Spleen (tissue), 11 donors: ENCODE measurements around the gene ZNF276. TPM values are rescaled to one million over a fixed set of nuclear protein-coding genes. Genes with fewer than 3 reads are reported as not detected.
A peak's percentile ranks its signal among the peaks of the same experiment; 100 is the strongest.

Experiments
- DNase-seq: peaks from one replicate; pipeline ENCODE4 v3.0.0-alpha.2; 2020
- H3K27ac ChIP-seq, 8 donors: fragments of 200-600 bp; sonication (generic) in 7 of 8; 1 replicate in 4 of 8; 2 replicates in 4 of 8; pipeline versions ENCODE4 v1.5.0 to v1.8.0; 2016 to 2021; ENCODE audit warnings: inconsistent platforms in 4 of 8, mild to moderate bottlenecking in 4 of 8, moderate library complexity in 1 of 8
- H3K27me3 ChIP-seq, 7 donors: fragments of 200-600 bp; sonication (generic) in 6 of 7; replicated peaks in 1 of 7; 1 replicate in 4 of 7; 2 replicates in 3 of 7; pipeline versions ENCODE4 v1.5.0 to v1.8.0; 2016 to 2021; ENCODE audit warnings: inconsistent platforms in 3 of 7, mild to moderate bottlenecking in 1 of 7
- H3K36me3 ChIP-seq, 6 donors: fragments of 200-600 bp; sonication (generic) in 5 of 6; 1 replicate in 4 of 6; 2 replicates in 2 of 6; pipeline versions ENCODE4 v1.5.0 to v1.8.0; 2016 to 2021; ENCODE audit warnings: inconsistent platforms in 2 of 6
- H3K4me1 ChIP-seq, 6 donors: fragments of 200-600 bp; sonication (generic) in 5 of 6; 1 replicate in 3 of 6; 2 replicates in 3 of 6; pipeline versions ENCODE4 v1.5.0 to v1.8.0; 2016 to 2021; ENCODE audit warnings: inconsistent platforms in 3 of 6
- H3K4me3 ChIP-seq, 8 donors: fragments of 200-600 bp; sonication (generic) in 7 of 8; 1 replicate in 4 of 8; 2 replicates in 4 of 8; pipeline versions ENCODE4 v1.5.0 to v1.8.0; 2016 to 2021; ENCODE audit warnings: inconsistent platforms in 4 of 8, mild to moderate bottlenecking in 4 of 8, moderate library complexity in 2 of 8
- H3K9me3 ChIP-seq, 8 donors: fragments of 200-600 bp; sonication (generic) in 7 of 8; 1 replicate in 4 of 8; 2 replicates in 4 of 8; pipeline versions ENCODE4 v1.5.0 to v1.8.0; 2016 to 2021; ENCODE audit warnings: inconsistent platforms in 4 of 8
- POLR2A ChIP-seq, 3 donors: fragments of 450-650 bp; IDR thresholded peaks; one replicate each; pipeline ENCODE4 v1.5.1; 2017; ENCODE audit warnings: antibody characterized with exemption in 3 of 3, mild to moderate bottlenecking in 1 of 3
- POLR2AphosphoS5 ChIP-seq, 3 donors: sonication (generic); formaldehyde crosslinking; IDR thresholded peaks; one replicate each; pipeline ENCODE4 v1.5.1; 2017; ENCODE audit warnings: antibody characterized with exemption in 3 of 3
- WGBS, 5 donors: extraction: QIAGEN DNeasy Blood & Tissue Kit in 3 of 5; methylation state at CpG; one replicate each; pipeline versions ENCODE4 v1.1.5 to v1.1.7; 2013 to 2018; 5-methylcytosine and 5-hydroxymethylcytosine counted together
- intact Hi-C: fragments of 100-400 bp; cut with DNase I; formaldehyde crosslinking; loops from one replicate; pipeline ENCODE4 v1.15.0; 2023; ENCODE audit warnings: low total_unique reads
- polyA plus RNA-seq, 3 donors: library from polyadenylated mRNA; stranded (reverse); fragments of 200-250 nt; gene quantifications; one replicate each; pipeline ENCODE4 v1.2.1, GENCODE V29; 2013
- total RNA-seq, 7 donors: library from RNA; depleted of rRNA in 3 of 7; stranded (reverse); fragments of >200 nt in 3 of 7; fragmentation: NEBNext Ultra II Directional in 4 of 7; extraction: Animal tissue kit (Norgen Biotek cat#: 25700) in 4 of 7; gene quantifications; one replicate each; pipeline versions ENCODE4 v1.1.0 to v1.2.1, GENCODE V29; 2016 to 2021
- TF ChIP-seq, protein P1 (sequence below), 11 experiments: fragments of 200-600 bp in 7 of 11; fragments of 450-650 bp in 4 of 11; sonication (generic) in 4 of 11; IDR thresholded peaks in 8 of 11; conservative IDR thresholded peaks in 3 of 11; 1 replicate in 7 of 11; 2 replicates in 4 of 11; pipeline versions ENCODE4 v1.4.0 to v1.8.0; 2016 to 2021; ENCODE audit warnings: antibody characterized with exemption in 11 of 11, inconsistent platforms in 4 of 11, mild to moderate bottlenecking in 1 of 11
- donor health status: healthy with polysubstance abuse.
- donor health status: DM: no; HTN: no; CAD: no; lungs with moderate emphysema.
- donor health status: DM: no; HTN: no; CAD: no.
- donor health status: Bipolar disorder and iron deficiency.
- donor health status: healthy.
- donor health status: DM: no; HTN: no; CAD: no.
- donor health status: DM: yes; HTN: yes; CAD: no.

ZNF276 gene
- total and polyA plus RNA-seq, 10 donors = 28.9 to 83.7 (median 62.7) TPM

DNA sequence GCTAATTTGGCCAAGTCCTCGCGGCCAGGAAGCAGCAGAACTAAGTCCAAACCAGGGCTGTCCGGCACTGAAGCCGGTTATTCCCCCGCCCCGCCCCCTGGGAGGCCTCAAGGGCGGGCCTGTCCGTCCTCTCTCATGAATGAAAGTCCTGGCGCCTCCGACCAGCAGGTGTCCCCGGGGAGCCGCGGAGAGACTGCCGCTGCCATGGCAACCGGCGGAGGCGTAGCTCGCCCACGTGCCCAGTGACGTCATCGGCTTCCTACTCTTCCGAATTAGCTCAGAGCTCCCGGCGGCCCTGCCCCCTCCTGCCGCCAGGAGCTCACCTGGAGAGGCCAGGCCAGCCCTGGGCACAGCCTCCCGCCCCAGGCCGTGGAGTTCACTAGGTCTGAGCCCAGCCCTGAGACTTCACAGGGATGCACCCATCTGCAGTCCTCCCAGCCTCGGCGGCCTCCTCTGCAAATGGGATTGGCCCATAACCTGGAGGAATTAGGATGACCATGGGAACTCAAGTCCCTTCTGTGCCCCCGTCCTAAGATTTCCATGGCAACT is 21.2 kb upstream of the ZNF276 start:
- WGBS, 5 donors = 0 to 3% (median 1%) methylated on average over 6 to 30 of the region's 30 CpGs
- Histone ChIP-seq H3K36me3 (peaks cover 0 to 30% (median 14%) of the 10 kb centered on the region in 6 donors), H3K27me3 (no peaks in the 10 kb centered on the region), H3K4me1 (peaks cover 13 to 63% (median 40%) of the 10 kb centered on the region in 6 donors), H3K27ac (peak overlapping the region; percentile 61 to 95 (median 87)), H3K9me3 (no peaks in the 10 kb centered on the region), H3K4me3 (peak overlapping the region; percentile 53 to 82 (median 72))
- intact Hi-C loops = loop anchor here (5.0 kb wide), 1 partner anchor 92 kb away; no protein-coding TSS in a partner anchor
- TF ChIP-seq, protein P1, sequence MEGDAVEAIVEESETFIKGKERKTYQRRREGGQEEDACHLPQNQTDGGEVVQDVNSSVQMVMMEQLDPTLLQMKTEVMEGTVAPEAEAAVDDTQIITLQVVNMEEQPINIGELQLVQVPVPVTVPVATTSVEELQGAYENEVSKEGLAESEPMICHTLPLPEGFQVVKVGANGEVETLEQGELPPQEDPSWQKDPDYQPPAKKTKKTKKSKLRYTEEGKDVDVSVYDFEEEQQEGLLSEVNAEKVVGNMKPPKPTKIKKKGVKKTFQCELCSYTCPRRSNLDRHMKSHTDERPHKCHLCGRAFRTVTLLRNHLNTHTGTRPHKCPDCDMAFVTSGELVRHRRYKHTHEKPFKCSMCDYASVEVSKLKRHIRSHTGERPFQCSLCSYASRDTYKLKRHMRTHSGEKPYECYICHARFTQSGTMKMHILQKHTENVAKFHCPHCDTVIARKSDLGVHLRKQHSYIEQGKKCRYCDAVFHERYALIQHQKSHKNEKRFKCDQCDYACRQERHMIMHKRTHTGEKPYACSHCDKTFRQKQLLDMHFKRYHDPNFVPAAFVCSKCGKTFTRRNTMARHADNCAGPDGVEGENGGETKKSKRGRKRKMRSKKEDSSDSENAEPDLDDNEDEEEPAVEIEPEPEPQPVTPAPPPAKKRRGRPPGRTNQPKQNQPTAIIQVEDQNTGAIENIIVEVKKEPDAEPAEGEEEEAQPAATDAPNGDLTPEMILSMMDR (IDR thresholded peaks at IDR 0.05 in 8 of 11, conservative IDR thresholded peaks at IDR 0.05 in 3 of 11) = peak; percentile 85 to 98 (median 91)
- peak; percentile 75 to 90 (median 83) for TF ChIP-seq POLR2AphosphoS5 (IDR thresholded peaks at IDR 0.05)
- peak in 1 of 3 donors; percentile 59 for TF ChIP-seq POLR2A (IDR thresholded peaks at IDR 0.05)
- peak; percentile 100 for DNase-seq

DNA sequence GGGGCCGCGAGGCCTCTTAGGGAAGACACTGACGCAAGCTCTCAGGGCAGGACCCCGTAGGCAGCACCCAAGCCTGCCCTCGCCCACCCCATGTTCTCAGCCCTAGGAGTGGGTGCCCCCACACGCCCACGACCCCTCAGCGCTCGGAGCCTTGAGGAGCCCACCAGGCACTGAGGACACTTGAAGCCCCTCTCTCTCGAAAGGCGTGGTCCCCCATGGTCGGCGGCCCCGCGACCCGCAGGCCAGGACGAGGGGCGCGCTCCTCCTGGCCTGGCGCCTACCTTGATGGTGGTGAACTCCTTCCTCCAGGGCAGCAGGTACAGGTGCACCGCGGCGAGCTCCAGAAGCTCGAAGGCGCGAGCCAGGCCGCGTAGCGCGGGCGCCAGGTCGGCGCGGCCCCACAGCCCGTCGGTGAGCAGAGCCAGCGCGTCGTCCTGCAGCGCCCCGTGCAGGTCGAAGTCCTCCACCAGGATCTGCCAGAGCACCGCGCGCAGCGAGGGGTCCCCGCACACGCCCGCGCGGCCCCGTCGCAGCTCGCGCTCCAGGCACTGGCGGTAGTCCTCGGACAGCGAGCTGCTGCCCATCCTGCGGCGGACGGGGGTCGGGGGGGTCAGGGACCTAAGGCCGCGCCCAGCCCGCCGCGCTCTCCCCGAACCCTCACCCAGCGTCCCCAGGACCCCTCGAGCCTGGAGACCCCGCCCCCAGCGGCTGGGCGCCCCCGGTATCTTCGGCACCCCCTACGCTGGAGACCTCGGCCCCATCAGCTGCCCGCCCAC is 20.5 kb upstream of the ZNF276 start:
- peaks cover 0 to 24% (median 10%) of the 10 kb centered on the region in 6 donors for H3K36me3 ChIP-seq
- H3K4me1 ChIP-seq = peaks cover 13 to 63% (median 41%) of the 10 kb centered on the region in 6 donors
- H3K27ac ChIP-seq = peak overlapping the region; percentile 61 to 95 (median 87)
- peak; percentile 93 for DNase-seq
- no peaks in the 10 kb centered on the region for H3K27me3 ChIP-seq
- H3K4me3 ChIP-seq = peak overlapping the region; percentile 53 to 82 (median 72)
- intact Hi-C loops = loop anchor here (5.0 kb wide), 1 partner anchor 91 kb away; no protein-coding TSS in a partner anchor
- WGBS, 5 donors = 2 to 3% (median 3%) methylated on average over 12 to 78 of the region's 78 CpGs
- H3K9me3 ChIP-seq = no peaks in the 10 kb centered on the region
- no peak for TF ChIP-seq POLR2AphosphoS5 (IDR thresholded peaks at IDR 0.05)
- TF ChIP-seq, protein P1 (IDR thresholded peaks at IDR 0.05 in 8 of 11, conservative IDR thresholded peaks at IDR 0.05 in 3 of 11) = peak in 3 of 11 experiments; percentile 9 to 33 (median 17)

DNA sequence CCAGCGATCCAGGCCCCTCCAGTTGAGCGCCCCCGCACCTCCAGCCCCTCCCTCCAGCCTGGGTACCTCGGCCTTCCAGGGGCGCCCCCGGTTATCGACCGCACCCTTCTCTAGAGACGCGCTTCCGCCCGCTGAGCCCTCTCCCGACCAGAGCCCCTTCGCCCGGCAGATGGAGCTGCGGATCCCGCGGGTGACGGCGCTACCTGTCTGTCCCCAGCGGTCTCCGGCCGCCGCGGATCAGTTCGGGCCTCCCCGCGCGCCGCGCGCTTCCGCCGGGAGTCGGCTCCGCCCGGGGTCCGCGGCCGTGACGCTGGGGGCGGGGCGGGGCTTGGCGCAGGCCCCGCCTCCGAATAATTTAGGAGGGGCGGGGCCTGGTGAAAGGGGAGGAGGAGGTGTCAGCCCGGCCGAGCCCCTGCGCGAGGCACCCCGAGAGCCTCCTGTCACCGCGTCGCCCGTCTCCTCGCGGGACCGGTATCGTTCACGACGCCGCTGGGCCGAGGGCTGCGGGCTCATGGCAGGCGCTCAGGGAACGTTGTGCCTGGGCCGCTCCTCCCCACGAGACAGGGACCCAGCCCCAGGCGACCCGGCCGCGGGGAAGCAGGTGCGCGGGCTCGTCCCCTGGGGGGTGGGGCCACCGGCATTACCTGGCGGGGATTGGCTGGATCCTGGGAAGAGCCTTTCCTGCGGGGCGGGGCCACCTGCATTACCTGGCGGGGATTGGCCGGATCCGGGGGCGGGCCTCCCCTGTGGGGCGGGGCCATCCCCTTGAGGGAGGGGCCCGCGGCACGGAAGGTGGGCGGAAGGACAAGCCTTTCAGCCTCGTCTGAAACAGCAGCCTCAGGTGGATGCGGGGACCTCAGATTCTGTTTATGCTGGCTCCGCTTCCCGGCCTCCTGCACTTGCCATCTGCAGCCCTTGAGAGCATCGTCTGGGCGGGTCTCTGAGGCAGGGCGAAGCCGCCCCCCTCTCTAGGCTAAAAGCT is 19.6 kb upstream of the ZNF276 start, which contains the start of gene SPATA2L:
Gene SPATA2L (minus strand): TSS at position 281 of the 982 bp plus-strand sequence. CDS start 473 bp downstream, outside the sequence.
- peak; percentile 87 to 89 (median 87) for TF ChIP-seq POLR2AphosphoS5 (IDR thresholded peaks at IDR 0.05)
- TF ChIP-seq POLR2A (IDR thresholded peaks at IDR 0.05) = peak in 1 of 3 donors; percentile 68
- TF ChIP-seq, protein P1 (IDR thresholded peaks at IDR 0.05 in 8 of 11, conservative IDR thresholded peaks at IDR 0.05 in 3 of 11) = peak in 4 of 11 experiments; percentile 6 to 42 (median 24)
- no peaks in the 10 kb centered on the region for H3K27me3 ChIP-seq
- intact Hi-C loops = loop anchor here (5.0 kb wide), 1 partner anchor 91 kb away; no protein-coding TSS in a partner anchor
- DNase-seq = peak; percentile 98
- peaks cover 18 to 62% (median 39%) of the 10 kb centered on the region in 6 donors for H3K4me1 ChIP-seq
- H3K9me3 ChIP-seq = no peaks in the 10 kb centered on the region
- H3K27ac ChIP-seq = peak within 1 kb of the TSS; percentile 61 to 95 (median 87)
- peaks cover 0 to 15% (median 10%) of the 10 kb centered on the region in 6 donors for H3K36me3 ChIP-seq
- 0 to 4% (median 1%) methylated on average over 31 to 97 of the region's 97 CpGs for WGBS, 5 donors
- H3K4me3 ChIP-seq = peak within 1 kb of the TSS; percentile 53 to 82 (median 72)
